GM23338 (cell line): ENCODE data around the gene SERPINA1. TPM values are rescaled to one million over a fixed set of nuclear protein-coding genes. Genes with fewer than 3 reads are reported as not detected.

Source experiments
- ATAC-seq: fragments of 200-7000 bp; cut with Tn5 transposase; 3 replicates; pipeline ENCODE4 v1.9.1; 2020
- DNase-seq: peaks from one replicate; pipeline ENCODE4 v3.0.0-alpha.2; 2015; ENCODE audit warnings: low spot score
- H2AFZ ChIP-seq: fragments of 200-600 bp; sonication (generic); 2 replicates; pipeline ENCODE4 v1.8.0; 2016; ENCODE audit warnings: antibody characterized with exemption, mild to moderate bottlenecking, moderate library complexity
- H3F3A ChIP-seq: fragments of 200-600 bp; sonication (generic); replicated peaks from 2 replicates; pipeline ENCODE4 v1.8.0; 2017; ENCODE audit warnings: antibody characterized with exemption, mixed run types, low read depth
- H3K27ac ChIP-seq: fragments of 200-600 bp; sonication (generic); 2 replicates; pipeline ENCODE4 v1.6.1; 2016; ENCODE audit warnings: low read depth
- H3K27me3 ChIP-seq: fragments of 200-600 bp; sonication (generic); 2 replicates; pipeline ENCODE4 v1.8.0; 2016; ENCODE audit warnings: mild to moderate bottlenecking, mixed run types, moderate library complexity; ENCODE audit not compliant: insufficient read depth
- H3K36me3 ChIP-seq: fragments of 200-600 bp; sonication (generic); 2 replicates; pipeline ENCODE4 v1.8.0; 2016; ENCODE audit warnings: mild to moderate bottlenecking; ENCODE audit not compliant: insufficient read depth
- H3K4me1 ChIP-seq: fragments of 200-600 bp; sonication (generic); 2 replicates; pipeline ENCODE4 v1.8.0; 2016; ENCODE audit warnings: mild to moderate bottlenecking, moderate library complexity; ENCODE audit not compliant: insufficient read depth
- H3K4me2 ChIP-seq: fragments of 200-600 bp; sonication (generic); 2 replicates; pipeline ENCODE4 v1.7.1; 2017; ENCODE audit warnings: mixed run types
- H3K4me3 ChIP-seq: fragments of 200-600 bp; sonication (generic); 2 replicates; pipeline ENCODE4 v1.6.1; 2016; ENCODE audit warnings: mixed run types
- H3K79me2 ChIP-seq: fragments of 200-600 bp; sonication (generic); replicated peaks from 2 replicates; pipeline ENCODE4 v1.8.0; 2017; ENCODE audit warnings: mild to moderate bottlenecking; ENCODE audit not compliant: insufficient read depth
- H3K9me2 ChIP-seq: fragments of 200-600 bp; sonication (generic); 2 replicates; pipeline ENCODE4 v1.8.0; 2017; ENCODE audit not compliant: insufficient read depth
- H4K20me1 ChIP-seq: fragments of 200-600 bp; sonication (generic); replicated peaks from 2 replicates; pipeline ENCODE4 v1.8.0; 2017; ENCODE audit warnings: mild to moderate bottlenecking; ENCODE audit not compliant: insufficient read depth
- H3K27ac Mint-ChIP-seq: 2 replicates; pipeline ENCODE4 v1.8.0; 2020; ENCODE audit warnings: inconsistent platforms, mild to moderate bottlenecking, moderate library complexity, mixed read lengths
- H3K27me3 Mint-ChIP-seq: 3 replicates; pipeline ENCODE4 v1.8.0; 2022; ENCODE audit warnings: low read depth, mild to moderate bottlenecking, moderate library complexity, mixed read lengths, inconsistent platforms; ENCODE audit not compliant: insufficient read depth, poor library complexity
- H3K36me3 Mint-ChIP-seq: 3 replicates; pipeline ENCODE4 v1.8.0; 2021; ENCODE audit warnings: low read depth, mild to moderate bottlenecking, inconsistent platforms, moderate library complexity, mixed read lengths
- H3K4me1 Mint-ChIP-seq: 3 replicates; pipeline ENCODE4 v1.8.0; 2020; ENCODE audit warnings: mild to moderate bottlenecking, inconsistent platforms, mixed read lengths
- H3K4me3 Mint-ChIP-seq: 3 replicates; pipeline ENCODE4 v1.8.0; 2021; ENCODE audit warnings: moderate library complexity, mild to moderate bottlenecking, inconsistent platforms, mixed read lengths
- H3K9me3 Mint-ChIP-seq: 3 replicates; pipeline ENCODE4 v1.8.0; 2020; ENCODE audit warnings: moderate library complexity, mild to moderate bottlenecking, inconsistent platforms, mixed read lengths
- CREB1 ChIP-seq: fragments of 250-450 bp; sonication (Bioruptor Pico); IDR thresholded peaks from 2 replicates; pipeline ENCODE4 v1.5.0; 2020; ENCODE audit warnings: low read depth, mild to moderate bottlenecking, moderate library complexity
- CTCF ChIP-seq, 2 experiments: fragments of 200-600 bp in 1 of 2; sonication (generic) in 1 of 2; conservative IDR thresholded peaks; 2 replicates each; pipeline versions ENCODE4 v1.5.1 to v1.6.1; 2016 to 2017; ENCODE audit warnings: antibody characterized with exemption in 2 of 2, low read depth in 2 of 2, mild to moderate bottlenecking in 2 of 2, moderate library complexity in 1 of 2
- EZH2 ChIP-seq: fragments of 200-600 bp; sonication (generic); IDR thresholded peaks from one replicate; pipeline ENCODE4 v1.8.0; 2017; ENCODE audit warnings: antibody characterized with exemption, mild to moderate bottlenecking, low read depth; ENCODE audit not compliant: unreplicated experiment
- EZH2phosphoT487 ChIP-seq: fragments of 200-600 bp; sonication (generic); IDR thresholded peaks from one replicate; pipeline ENCODE4 v1.8.1; 2018; ENCODE audit warnings: antibody characterized with exemption; ENCODE audit not compliant: unreplicated experiment
- JUNB ChIP-seq: IDR thresholded peaks from one replicate; pipeline ENCODE4 v1.6.1; 2016; ENCODE audit warnings: antibody characterized with exemption; ENCODE audit not compliant: unreplicated experiment
- NANOG ChIP-seq: IDR thresholded peaks from 2 replicates; pipeline ENCODE4 v1.6.1; 2016; ENCODE audit warnings: antibody characterized with exemption, borderline replicate concordance
- POLR2AphosphoS5 ChIP-seq: IDR thresholded peaks from 2 replicates; pipeline ENCODE4 v1.6.1; 2016; ENCODE audit warnings: antibody characterized with exemption, low read depth
- REST ChIP-seq: IDR thresholded peaks from one replicate; pipeline ENCODE4 v1.6.1; 2018; ENCODE audit warnings: antibody characterized with exemption; ENCODE audit not compliant: unreplicated experiment
- STAT1 ChIP-seq: IDR thresholded peaks from one replicate; pipeline ENCODE4 v1.6.1; 2016; ENCODE audit warnings: antibody characterized with exemption; ENCODE audit not compliant: unreplicated experiment
- ZNF114 ChIP-seq: fragments of 250-450 bp; sonication (Bioruptor Pico); IDR thresholded peaks from 2 replicates; pipeline ENCODE4 v1.5.0; 2020; ENCODE audit warnings: mild to moderate bottlenecking, moderate library complexity
- ZNF331 ChIP-seq: fragments of 250-450 bp; sonication (Bioruptor Pico); IDR thresholded peaks from 2 replicates; pipeline ENCODE4 v1.5.0; 2020; ENCODE audit warnings: low read depth, mild to moderate bottlenecking, moderate library complexity
- ZNF462 ChIP-seq: fragments of 250-450 bp; sonication (Bioruptor Pico); IDR thresholded peaks from 2 replicates; pipeline ENCODE4 v1.5.0; 2020; ENCODE audit warnings: mild to moderate bottlenecking, moderate library complexity
- polyA plus RNA-seq: library from polyadenylated mRNA; unstranded; fragments of >200 nt; fragmentation: Nextera tagmentation; extraction: Ambion mirVana; gene quantifications from 2 replicates; pipeline ENCODE4 v1.2.1, GENCODE V29; 2016
- total RNA-seq: library from RNA; depleted of rRNA; stranded (reverse); fragments of >200 nt; shearing (Covaris generic); gene quantifications from 2 replicates; pipeline ENCODE4 v1.2.3, GENCODE V29; 2014
- TF ChIP-seq, protein P1 (sequence below): IDR thresholded peaks from 2 replicates; pipeline ENCODE4 v1.6.1; 2016; ENCODE audit warnings: antibody characterized with exemption

Gene SERPINA1
- total and polyA plus RNA-seq, 2 experiments from 2014 or later: not detected

- Histone ChIP-seq H3K9me2 (0 out of 2 replicates have a peak, but pooled peaks cover 3% of the 10 kb centered on the region), H3F3A (no peaks in the 10 kb centered on the region), H3K79me2 (no peaks in the 10 kb centered on the region), H3K27ac (no peak overlapping the region), H3K36me3 (no peaks in the 10 kb centered on the region), H3K27me3 (no peaks in the 10 kb centered on the region), H3K4me1 (peaks cover 11% of the 10 kb centered on the region; the same call in 1 of the 2 replicates), H3K4me3 (no peak overlapping the region), H2AFZ (no peak overlapping the region), H3K4me2 (no peak overlapping the region), H4K20me1 (no peaks in the 10 kb centered on the region)
- H3K36me3 Mint-ChIP-seq: no peaks in the 10 kb centered on the region
- peaks cover 22% of the 10 kb centered on the region for H3K4me1 Mint-ChIP-seq
- H3K27ac Mint-ChIP-seq: no peak overlapping the region
- H3K4me3 Mint-ChIP-seq: no peak overlapping the region
- TF ChIP-seq, protein P1, sequence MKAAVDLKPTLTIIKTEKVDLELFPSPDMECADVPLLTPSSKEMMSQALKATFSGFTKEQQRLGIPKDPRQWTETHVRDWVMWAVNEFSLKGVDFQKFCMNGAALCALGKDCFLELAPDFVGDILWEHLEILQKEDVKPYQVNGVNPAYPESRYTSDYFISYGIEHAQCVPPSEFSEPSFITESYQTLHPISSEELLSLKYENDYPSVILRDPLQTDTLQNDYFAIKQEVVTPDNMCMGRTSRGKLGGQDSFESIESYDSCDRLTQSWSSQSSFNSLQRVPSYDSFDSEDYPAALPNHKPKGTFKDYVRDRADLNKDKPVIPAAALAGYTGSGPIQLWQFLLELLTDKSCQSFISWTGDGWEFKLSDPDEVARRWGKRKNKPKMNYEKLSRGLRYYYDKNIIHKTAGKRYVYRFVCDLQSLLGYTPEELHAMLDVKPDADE: no peak
- TF ChIP-seq CREB1 (CRISPR knock-in tag) (no peak), REST (no peak), JUNB (no peak), EZH2 (no peak), ZNF114 (CRISPR knock-in tag) (no peak), POLR2AphosphoS5 (no peak), EZH2phosphoT487 (no peak), STAT1 (no peak), ZNF331 (CRISPR knock-in tag) (no peak), CTCF (conservative IDR thresholded peaks at IDR 0.05; ENCODE audit: low read depth in 2 of 2) (no peak), NANOG (no peak), ZNF462 (CRISPR knock-in tag) (no peak)
- DNase-seq (no peak), ATAC-seq (no peak)
- H3K9me3 Mint-ChIP-seq: no peaks in the 10 kb centered on the region; the same call in 2 of the 3 replicates
- peaks cover 12% of the 10 kb centered on the region for H3K27me3 Mint-ChIP-seq
Observed at GRCh38 chr14:94387051-94388026, 1.1 kb downstream of the SERPINA1 start.
